Measurements from ENCODE around the gene CSNK1A1L. TPM values are rescaled to one million over a fixed set of nuclear protein-coding genes. Genes with fewer than 3 reads are reported as not detected.

The CSNK1A1L gene
- total RNA-seq: not detected

DNA sequence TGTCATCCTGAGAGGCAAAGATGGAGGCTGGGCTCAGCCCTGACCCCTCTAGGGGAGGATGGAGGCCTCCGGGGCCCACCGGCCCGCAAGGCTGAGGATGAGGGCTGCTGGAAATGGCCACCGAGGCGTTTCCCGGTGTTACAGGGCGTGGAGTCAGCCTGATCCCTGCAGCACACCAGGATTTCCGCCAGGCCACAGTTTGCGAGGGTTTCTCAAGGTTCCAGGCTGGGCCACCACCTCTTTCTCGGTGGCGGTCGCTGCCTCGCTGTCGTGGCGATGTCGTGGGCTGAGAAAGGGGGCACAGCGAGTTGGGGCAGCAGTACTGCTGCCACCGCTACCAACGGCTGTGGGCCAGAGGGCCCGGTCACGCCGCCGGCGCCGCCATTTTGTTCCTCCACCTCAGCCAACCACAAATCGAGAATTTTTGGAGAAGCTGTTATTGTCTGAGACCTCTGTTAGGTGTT lies at the start of gene CSNK1A1L:
Gene CSNK1A1L (minus strand): TSS at position 414 of the 464 bp plus-strand sequence. CDS start 408 bp downstream, at position 6.
- no peak for DNase-seq

GRCh38 chr13:37149380-37149779 lies 43.9 kb upstream of the CSNK1A1L start:
- DNase-seq: no peak

- no peak for DNase-seq
Measured at GRCh38 chr13:37148501-37148900, 43.0 kb upstream of the CSNK1A1L start.

- no peak for DNase-seq
Measured at GRCh38 chr13:37144661-37145060, 39.2 kb upstream of the CSNK1A1L start.

GRCh38 chr13:37143911-37144310 lies 38.4 kb upstream of the CSNK1A1L start:
- DNase-seq: no peak

DNA sequence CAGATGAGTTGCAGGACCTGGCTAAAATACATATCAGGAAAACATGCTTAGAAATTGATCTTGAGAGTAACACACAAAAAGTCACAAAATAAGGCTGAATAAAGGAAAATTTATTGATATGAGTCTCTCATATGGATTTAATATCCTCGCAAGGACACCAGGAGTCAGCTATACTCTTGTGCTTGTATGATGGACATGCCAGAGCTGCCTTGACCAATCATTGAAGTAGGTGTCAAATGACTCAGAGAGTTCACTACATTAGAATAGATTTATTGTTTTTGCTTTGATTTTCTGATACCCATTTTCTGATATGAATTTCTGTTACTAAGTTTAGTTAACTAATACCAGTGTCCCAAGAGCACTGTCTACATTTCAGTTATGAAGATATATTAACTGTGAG lies 37.4 kb upstream of the CSNK1A1L start:
- DNase-seq: no peak

GRCh38 chr13:37141011-37141410 lies 35.5 kb upstream of the CSNK1A1L start:
- no peak for DNase-seq

- no peak for DNase-seq
Measured at GRCh38 chr13:37139356-37139755, 33.9 kb upstream of the CSNK1A1L start.

GRCh38 chr13:37138926-37139325 lies 33.5 kb upstream of the CSNK1A1L start:
- no peak for DNase-seq

- no peak for DNase-seq
Measured at GRCh38 chr13:37138169-37138568, 32.7 kb upstream of the CSNK1A1L start.

DNA sequence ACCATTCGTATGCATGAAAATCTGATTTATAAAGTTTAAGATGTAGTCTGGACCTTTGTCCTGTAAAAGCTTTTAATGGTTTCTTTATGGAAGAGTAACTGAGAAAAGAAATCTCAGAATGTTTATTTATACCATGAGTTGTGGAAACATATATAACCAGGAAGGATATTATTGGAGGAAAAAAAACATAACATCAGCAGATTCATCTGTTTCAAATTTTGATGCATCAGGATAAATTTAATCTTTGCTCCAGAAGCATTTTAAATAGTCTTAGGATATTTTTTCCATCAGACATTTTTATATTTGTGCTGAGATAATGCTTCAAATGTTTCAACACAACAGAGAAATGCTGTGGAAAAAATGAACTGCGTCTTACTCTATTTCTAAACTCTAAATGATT lies 31.2 kb upstream of the CSNK1A1L start:
- DNase-seq: no peak

DNA sequence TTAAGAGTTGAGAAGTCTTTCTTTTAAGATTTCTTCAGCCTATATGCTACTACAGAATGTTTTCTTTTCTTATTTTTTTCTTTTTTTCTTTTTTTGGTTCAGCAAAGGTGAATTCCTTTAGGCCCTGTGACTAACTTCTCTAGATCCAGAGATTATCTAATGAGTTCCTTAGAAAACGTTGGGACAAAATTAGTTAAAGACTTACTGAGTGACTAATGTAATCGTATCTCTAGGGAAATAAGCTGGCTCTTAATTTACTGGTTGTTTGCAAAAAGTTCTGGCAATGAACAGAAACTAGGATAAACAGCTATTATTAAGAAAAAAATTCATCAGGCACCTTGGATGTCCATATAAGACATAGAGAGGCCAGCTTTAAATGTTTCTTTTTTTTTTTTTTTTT lies 30.7 kb upstream of the CSNK1A1L start:
- DNase-seq: no peak

GRCh38 chr13:37134411-37135041 lies 29.1 kb upstream of the CSNK1A1L start:
- no peak for DNase-seq

DNA sequence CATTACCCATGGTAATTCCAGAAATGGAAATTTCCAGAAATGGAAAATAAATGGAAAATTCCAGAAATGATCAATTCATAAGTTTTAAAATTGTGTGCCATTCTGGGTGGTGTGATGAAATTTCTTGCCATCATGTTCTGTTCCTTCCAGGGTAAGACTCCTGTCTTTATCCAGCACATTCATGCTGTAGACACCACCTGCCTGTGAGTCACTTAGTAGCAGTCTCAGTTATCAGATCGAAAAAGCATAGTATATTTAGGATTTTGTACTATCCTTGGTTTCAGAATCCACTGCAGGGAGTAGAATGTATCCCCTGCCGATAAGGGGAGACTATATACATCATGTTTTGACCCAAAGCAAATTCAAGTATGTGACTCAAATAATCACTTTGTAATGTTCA lies 26.7 kb upstream of the CSNK1A1L start:
- no peak for DNase-seq

DNA sequence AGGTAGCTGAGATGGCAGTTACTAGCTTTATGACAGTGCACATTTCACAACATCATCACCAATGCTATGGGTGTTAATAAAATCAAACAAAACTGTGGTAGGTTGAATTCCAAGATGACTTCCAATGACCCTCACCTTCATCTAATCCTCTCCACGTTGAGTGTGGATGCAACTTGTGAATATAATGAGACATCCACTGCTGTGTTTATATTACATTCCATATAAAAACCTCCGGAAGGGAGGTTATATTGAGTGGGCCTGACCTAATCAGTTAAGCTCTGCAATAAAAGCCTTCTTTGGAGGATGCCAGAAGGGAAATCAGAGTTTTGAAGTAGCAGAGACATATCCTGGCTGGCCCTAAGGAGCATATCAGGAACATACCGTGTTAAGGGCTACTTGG lies 25.6 kb upstream of the CSNK1A1L start:
- DNase-seq: no peak

DNA sequence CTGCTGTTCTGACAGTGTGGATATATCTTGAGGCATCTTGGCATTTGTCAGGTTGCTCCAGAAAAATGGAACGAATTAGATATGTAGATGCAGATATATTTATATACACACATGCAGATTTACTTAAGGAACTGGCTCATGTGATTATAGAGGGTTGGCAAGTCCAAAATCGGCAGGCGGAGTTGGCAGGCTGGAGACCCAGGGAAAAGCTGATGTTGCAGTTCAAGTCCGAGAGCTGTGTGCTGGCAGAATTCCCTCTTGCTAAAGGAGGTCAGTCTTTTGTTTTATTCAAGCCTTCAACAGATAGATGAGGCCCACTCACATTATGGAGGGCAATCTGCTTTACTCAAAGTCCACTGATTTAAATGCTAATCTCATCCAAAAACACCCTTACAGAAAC lies 24.4 kb upstream of the CSNK1A1L start:
- no peak for DNase-seq

- no peak for DNase-seq
Measured at GRCh38 chr13:37127691-37128241, 22.3 kb upstream of the CSNK1A1L start.

- no peak for DNase-seq
Measured at GRCh38 chr13:37123337-37123736, 17.9 kb upstream of the CSNK1A1L start.

GRCh38 chr13:37118016-37118415 lies 12.6 kb upstream of the CSNK1A1L start:
- no peak for DNase-seq

DNA sequence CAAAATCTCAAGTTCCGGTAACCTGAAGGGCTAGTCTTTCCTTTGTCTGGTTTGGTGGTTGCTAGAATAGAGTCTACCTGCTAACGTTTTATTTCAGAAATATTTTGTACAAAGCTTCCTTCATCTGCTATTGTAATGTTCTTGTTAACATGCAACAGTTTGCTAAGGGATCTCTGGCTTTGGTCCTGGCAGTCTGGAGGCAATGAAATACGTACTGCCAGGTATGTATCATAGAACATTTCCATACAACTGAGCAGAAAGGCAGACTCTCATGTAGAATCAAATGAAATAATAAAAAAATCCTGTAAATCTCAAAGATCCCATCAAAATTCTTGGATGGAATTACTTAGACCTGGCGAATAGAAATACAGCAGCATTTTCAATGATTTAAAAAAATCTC lies 8.8 kb upstream of the CSNK1A1L start:
- DNase-seq: no peak

DNA sequence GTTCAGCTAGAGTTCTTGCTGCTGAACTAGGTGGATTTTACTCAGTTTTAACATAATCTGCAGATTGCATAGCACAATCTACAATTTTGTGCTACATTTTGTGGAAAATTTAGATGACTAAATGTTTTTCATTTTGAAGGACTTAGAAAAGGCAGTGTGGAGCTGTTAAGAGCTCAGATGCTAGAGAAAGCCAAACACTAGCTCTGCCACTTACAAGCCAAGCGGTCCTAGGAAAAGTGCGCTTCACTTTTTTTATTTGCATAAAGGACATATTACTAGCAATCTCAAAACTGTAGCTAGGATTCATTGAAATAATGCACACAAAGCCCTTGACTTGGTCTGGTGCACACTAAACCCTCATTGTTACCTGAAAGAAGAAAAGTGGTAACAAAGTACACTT lies 8.1 kb upstream of the CSNK1A1L start:
- DNase-seq: no peak

DNA sequence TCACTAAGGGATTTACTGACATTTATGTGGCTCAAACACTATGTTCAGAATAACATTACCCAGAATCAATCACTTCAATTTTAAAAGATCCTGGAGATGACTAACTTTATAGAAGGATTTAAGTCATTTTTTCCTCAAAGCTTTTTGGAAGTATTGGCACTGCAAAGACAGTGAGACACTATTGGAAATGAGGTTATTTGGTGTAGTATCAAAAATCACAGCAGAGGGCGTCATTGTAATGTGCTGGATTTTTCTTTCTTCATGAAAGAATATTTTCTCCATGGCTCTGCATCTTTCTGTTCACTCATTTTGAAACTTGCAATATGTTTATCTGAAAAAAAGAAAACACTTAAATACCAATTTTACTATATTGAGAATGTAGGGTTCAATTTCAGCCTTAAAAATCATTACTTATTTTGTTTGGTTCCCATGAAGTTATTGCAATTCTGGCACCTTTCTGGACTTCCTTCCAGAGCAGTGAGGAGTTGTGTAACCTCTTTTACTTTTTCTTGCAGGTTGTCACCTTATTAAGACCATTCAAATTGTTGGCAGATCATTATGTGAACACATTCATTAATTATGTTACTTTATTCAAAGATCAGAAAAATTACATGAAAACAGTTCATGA lies 3.7 kb upstream of the CSNK1A1L start:
- no peak for DNase-seq

DNA sequence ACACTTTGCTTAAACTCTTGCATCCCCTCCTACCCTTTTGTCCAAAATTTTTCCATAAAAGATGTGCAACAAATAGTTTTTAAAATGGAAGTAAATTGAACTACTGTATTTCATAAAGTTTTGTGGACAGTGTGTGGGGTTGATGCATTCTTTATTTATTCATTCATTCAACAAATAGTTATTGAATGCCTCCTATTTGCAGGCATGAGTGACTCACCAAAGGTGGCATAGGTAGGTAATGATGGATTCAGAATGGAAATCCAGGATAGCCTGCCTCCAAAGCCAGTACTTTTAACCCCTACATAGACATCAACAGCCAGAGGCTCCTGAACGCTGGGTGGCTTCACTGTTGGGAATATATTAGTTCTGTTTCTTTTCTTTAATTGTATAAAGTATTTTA lies 2.4 kb upstream of the CSNK1A1L start:
- no peak for DNase-seq

DNA sequence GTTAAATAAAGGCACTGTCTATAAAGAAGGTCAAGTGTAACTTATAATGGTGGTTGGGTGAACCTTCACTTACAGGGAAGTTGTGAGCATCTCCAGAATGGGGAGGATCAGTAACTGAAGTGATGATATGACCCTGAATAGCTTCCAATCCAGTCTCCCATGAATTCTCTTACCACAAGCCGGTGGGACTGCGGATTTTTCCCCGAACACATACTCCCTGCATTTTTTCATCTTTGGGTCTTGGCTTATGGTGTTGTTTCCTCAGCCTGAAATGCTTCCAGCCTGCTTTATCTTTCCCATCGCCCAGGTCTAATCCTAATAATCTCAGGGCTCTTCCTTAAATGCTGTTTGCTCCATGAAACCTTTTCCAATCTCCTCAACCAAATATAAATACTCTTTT lies 2.0 kb upstream of the CSNK1A1L start:
- DNase-seq: no peak

DNA sequence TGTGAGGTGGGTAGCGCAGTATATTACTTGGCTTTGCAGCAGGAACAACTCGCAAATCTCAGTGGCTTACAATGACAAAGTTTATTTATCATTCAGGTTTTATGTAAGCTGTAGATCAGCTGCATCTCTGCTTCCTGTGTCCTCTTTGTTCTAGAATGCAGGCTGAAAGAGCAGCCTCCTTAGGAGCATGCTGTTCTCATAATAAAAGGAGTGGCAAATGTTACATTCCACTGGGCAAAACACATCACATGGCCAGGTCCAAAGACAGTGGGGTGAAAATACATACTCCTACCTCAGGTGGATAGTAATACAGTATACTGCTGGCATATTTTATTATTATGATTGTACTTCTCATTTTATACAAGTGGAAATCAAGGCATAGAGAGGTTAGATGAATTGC lies 1.2 kb upstream of the CSNK1A1L start:
- DNase-seq: no peak
